Activated naive CD8-positive, alpha-beta T cell treated with anti-CD3 and anti-CD28 coated beads, Interleukin-2, amount 50 U/mL, for 24 hours (primary cell): ENCODE results near the gene TANGO6.
A peak's percentile ranks its signal among the peaks of the same experiment; 100 is the strongest.

Experiments
- ATAC-seq: fragments of 150-1000 bp; cut with Tn5 transposase; one replicate; pipeline ENCODE4 v1.10.0; 2021
- DNase-seq: peaks from one replicate; pipeline ENCODE4 v3.0.0; 2021
- H3K27ac Mint-ChIP-seq: one replicate; pipeline ENCODE4 v1.8.0; 2021; ENCODE audit warnings: mild to moderate bottlenecking, mixed read lengths
- H3K27me3 Mint-ChIP-seq: one replicate; pipeline ENCODE4 v1.8.0; 2021; ENCODE audit warnings: mixed read lengths
- H3K36me3 Mint-ChIP-seq: one replicate; pipeline ENCODE4 v1.8.0; 2021; ENCODE audit warnings: low read depth, mixed read lengths
- H3K4me1 Mint-ChIP-seq: one replicate; pipeline ENCODE4 v1.8.0; 2021; ENCODE audit warnings: mixed read lengths
- H3K4me3 Mint-ChIP-seq: one replicate; pipeline ENCODE4 v1.8.0; 2021; ENCODE audit warnings: mild to moderate bottlenecking, moderate library complexity, mixed read lengths
- H3K9me3 Mint-ChIP-seq: one replicate; pipeline ENCODE4 v1.8.0; 2021; ENCODE audit warnings: mixed read lengths

The TANGO6 gene

GRCh38 chr16:69078073-69078472 lies 234.7 kb downstream of the TANGO6 start:
- DNase-seq = no peak
- H3K27me3 Mint-ChIP-seq = no peaks in the 10 kb centered on the region
- no peaks in the 10 kb centered on the region for H3K4me1 Mint-ChIP-seq
- ATAC-seq = no peak
- H3K36me3 Mint-ChIP-seq = peaks cover 3% of the 10 kb centered on the region
- no peak overlapping the region for H3K27ac Mint-ChIP-seq
- H3K9me3 Mint-ChIP-seq = no peaks in the 10 kb centered on the region
- H3K4me3 Mint-ChIP-seq = no peak overlapping the region

- Mint-ChIP-seq H3K27me3 (no peaks in the 10 kb centered on the region), H3K27ac (no peak overlapping the region), H3K4me3 (no peak overlapping the region), H3K36me3 (peaks cover 3% of the 10 kb centered on the region), H3K9me3 (no peaks in the 10 kb centered on the region), H3K4me1 (no peaks in the 10 kb centered on the region)
- no peak for ATAC-seq
- DNase-seq = no peak
Observed at GRCh38 chr16:69079697-69080096, 236.4 kb downstream of the TANGO6 start.

- no peak for ATAC-seq
- Mint-ChIP-seq H3K4me1 (peaks cover 1% of the 10 kb centered on the region), H3K36me3 (no peaks in the 10 kb centered on the region), H3K4me3 (no peak overlapping the region), H3K27ac (no peak overlapping the region), H3K9me3 (no peaks in the 10 kb centered on the region), H3K27me3 (no peaks in the 10 kb centered on the region)
- no peak for DNase-seq
Observed at GRCh38 chr16:69083306-69083941, 240.1 kb downstream of the TANGO6 start.

- H3K27me3 Mint-ChIP-seq = no peaks in the 10 kb centered on the region
- no peak overlapping the region for H3K27ac Mint-ChIP-seq
- H3K4me1 Mint-ChIP-seq = peaks cover 9% of the 10 kb centered on the region
- DNase-seq (no peak), ATAC-seq (no peak)
- H3K36me3 Mint-ChIP-seq = no peaks in the 10 kb centered on the region
- H3K9me3 Mint-ChIP-seq = no peaks in the 10 kb centered on the region
- H3K4me3 Mint-ChIP-seq = no peak overlapping the region
Observed at GRCh38 chr16:69084289-69084688, 241.0 kb downstream of the TANGO6 start.

GRCh38 chr16:69085032-69085695 lies 241.8 kb downstream of the TANGO6 start:
- Mint-ChIP-seq H3K4me1 (peaks cover 12% of the 10 kb centered on the region), H3K9me3 (no peaks in the 10 kb centered on the region), H3K4me3 (no peak overlapping the region), H3K27ac (no peak overlapping the region), H3K36me3 (no peaks in the 10 kb centered on the region), H3K27me3 (no peaks in the 10 kb centered on the region)
- ATAC-seq (no peak), DNase-seq (no peak)

- Mint-ChIP-seq H3K4me1 (peaks cover 12% of the 10 kb centered on the region), H3K27ac (no peak overlapping the region), H3K36me3 (no peaks in the 10 kb centered on the region), H3K9me3 (no peaks in the 10 kb centered on the region), H3K4me3 (no peak overlapping the region), H3K27me3 (no peaks in the 10 kb centered on the region)
- DNase-seq (no peak), ATAC-seq (no peak)
Observed at GRCh38 chr16:69087161-69087581, 243.8 kb downstream of the TANGO6 start.

- ATAC-seq (no peak), DNase-seq (no peak)
- H3K36me3 Mint-ChIP-seq = no peaks in the 10 kb centered on the region
- peaks cover 12% of the 10 kb centered on the region for H3K4me1 Mint-ChIP-seq
- H3K4me3 Mint-ChIP-seq = no peak overlapping the region
- H3K9me3 Mint-ChIP-seq = no peaks in the 10 kb centered on the region
- no peaks in the 10 kb centered on the region for H3K27me3 Mint-ChIP-seq
- no peak overlapping the region for H3K27ac Mint-ChIP-seq
Observed at GRCh38 chr16:69088684-69089083, 245.4 kb downstream of the TANGO6 start.

- no peaks in the 10 kb centered on the region for H3K27me3 Mint-ChIP-seq
- no peak overlapping the region for H3K4me3 Mint-ChIP-seq
- peaks cover 12% of the 10 kb centered on the region for H3K4me1 Mint-ChIP-seq
- ATAC-seq = peak; percentile 83
- no peaks in the 10 kb centered on the region for H3K9me3 Mint-ChIP-seq
- DNase-seq = no peak
- no peaks in the 10 kb centered on the region for H3K36me3 Mint-ChIP-seq
- no peak overlapping the region for H3K27ac Mint-ChIP-seq
Observed at GRCh38 chr16:69089091-69089910, 246.0 kb downstream of the TANGO6 start.

- no peak for DNase-seq
- H3K4me3 Mint-ChIP-seq = no peak overlapping the region
- H3K9me3 Mint-ChIP-seq = no peaks in the 10 kb centered on the region
- ATAC-seq = no peak
- H3K4me1 Mint-ChIP-seq = peaks cover 5% of the 10 kb centered on the region
- no peaks in the 10 kb centered on the region for H3K27me3 Mint-ChIP-seq
- no peak overlapping the region for H3K27ac Mint-ChIP-seq
- no peaks in the 10 kb centered on the region for H3K36me3 Mint-ChIP-seq
Observed at GRCh38 chr16:69093974-69094373, 250.6 kb downstream of the TANGO6 start.

- peaks cover 2% of the 10 kb centered on the region for H3K4me1 Mint-ChIP-seq
- no peaks in the 10 kb centered on the region for H3K27me3 Mint-ChIP-seq
- DNase-seq (no peak), ATAC-seq (no peak)
- no peak overlapping the region for H3K27ac Mint-ChIP-seq
- no peaks in the 10 kb centered on the region for H3K36me3 Mint-ChIP-seq
- no peak overlapping the region for H3K4me3 Mint-ChIP-seq
- no peaks in the 10 kb centered on the region for H3K9me3 Mint-ChIP-seq
Observed at GRCh38 chr16:69094501-69094900, 251.2 kb downstream of the TANGO6 start.

- Mint-ChIP-seq H3K27me3 (no peaks in the 10 kb centered on the region), H3K4me1 (no peaks in the 10 kb centered on the region), H3K9me3 (no peaks in the 10 kb centered on the region), H3K4me3 (no peak overlapping the region), H3K36me3 (no peaks in the 10 kb centered on the region), H3K27ac (no peak overlapping the region)
- ATAC-seq = no peak
- DNase-seq = no peak
Observed at GRCh38 chr16:69095193-69095592, 251.9 kb downstream of the TANGO6 start.

GRCh38 chr16:69100071-69100691 lies 256.9 kb downstream of the TANGO6 start:
- peaks cover 15% of the 10 kb centered on the region for H3K27me3 Mint-ChIP-seq
- peaks cover under 1% of the 10 kb centered on the region for H3K4me1 Mint-ChIP-seq
- no peaks in the 10 kb centered on the region for H3K36me3 Mint-ChIP-seq
- DNase-seq (no peak), ATAC-seq (no peak)
- H3K27ac Mint-ChIP-seq = no peak overlapping the region
- no peaks in the 10 kb centered on the region for H3K9me3 Mint-ChIP-seq
- H3K4me3 Mint-ChIP-seq = no peak overlapping the region

GRCh38 chr16:69105501-69106361 lies 262.4 kb downstream of the TANGO6 start, which contains the start of gene HAS3:
TSS of gene HAS3 (plus strand) at chr16:69105653. CDS start at chr16:69109396, 3,743 bp downstream.
- peak; percentile 73 for ATAC-seq
- peak; percentile 48 for DNase-seq
- H3K4me3 Mint-ChIP-seq = peak within 1 kb of the TSS; percentile 72
- peaks cover 38% of the 10 kb centered on the region for H3K27me3 Mint-ChIP-seq
- no peaks in the 10 kb centered on the region for H3K9me3 Mint-ChIP-seq
- H3K4me1 Mint-ChIP-seq = peaks cover 14% of the 10 kb centered on the region
- peaks cover 9% of the 10 kb centered on the region for H3K36me3 Mint-ChIP-seq
- no peak within 1 kb of the TSS for H3K27ac Mint-ChIP-seq
